NCI-H510A (cell line): Measurements from ENCODE around the gene MYO1H.
"Not testable (repeated sequence)": the region's sequence is repeated elsewhere in the genome, so short reads cannot be mapped to it uniquely, and the experiment has no call there.

ENCODE experiments used
- DNase-seq: peaks from one replicate; lab custom pipeline; 2025; lab: John Stamatoyannopoulos, UW

Gene MYO1H

GRCh38 chr12:109406147-109406546, 58.4 kb downstream of the MYO1H start:
- DNase-seq: not testable (repeated sequence)

DNA sequence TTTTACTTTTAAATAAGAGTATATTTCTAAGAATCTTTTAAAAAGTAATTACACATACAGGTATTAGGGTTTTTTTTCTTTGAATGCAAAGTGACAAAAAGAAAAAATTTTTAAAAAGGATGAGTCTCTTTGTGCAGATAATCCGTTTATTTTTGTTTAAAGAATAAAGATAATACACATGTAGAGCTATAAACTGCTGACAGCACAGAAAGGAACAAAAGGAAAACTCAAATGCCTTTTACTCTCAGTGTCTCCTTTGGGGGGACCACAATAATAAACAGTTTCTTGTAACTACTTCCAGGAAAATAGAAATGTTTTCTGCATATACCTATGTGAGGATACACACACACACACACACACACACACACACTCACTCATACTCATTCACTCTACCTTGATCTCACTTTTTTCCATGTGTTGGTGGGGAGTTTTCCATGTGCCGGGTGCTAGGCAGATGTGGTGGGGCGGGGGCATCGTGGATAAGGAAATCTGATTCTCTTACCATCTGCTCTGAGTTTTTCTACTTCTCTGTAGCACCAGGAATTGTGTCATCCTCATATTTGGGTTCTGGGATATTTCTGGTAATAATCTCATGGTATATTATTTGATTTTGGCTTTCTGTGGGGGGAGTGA, 71.3 kb downstream of the MYO1H start:
- no peak for DNase-seq

GRCh38 chr12:109421355-109422087, 73.8 kb downstream of the MYO1H start:
- DNase-seq: no peak

- DNase-seq: no peak
These were observed 74.6 kb downstream of the MYO1H start for GRCh38 chr12:109422251-109422650.

DNA sequence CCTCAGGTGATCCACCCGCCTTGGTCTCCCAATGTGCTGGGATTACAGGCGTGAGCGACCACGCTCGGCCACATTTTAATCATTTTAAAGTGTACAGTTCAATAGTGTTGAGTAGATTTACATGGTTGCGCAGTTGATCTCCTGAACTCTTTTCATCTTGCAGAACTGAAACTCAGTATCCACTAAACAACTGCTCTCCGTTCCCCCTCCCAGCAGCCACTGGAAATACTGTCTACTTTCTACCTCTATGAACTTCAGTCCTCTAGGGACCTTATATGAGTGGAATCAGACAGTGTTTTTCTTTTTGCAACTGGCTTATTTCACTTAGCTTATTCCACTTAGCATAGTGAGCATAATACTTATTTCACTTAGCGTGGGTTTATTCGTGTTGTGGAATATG, 75.7 kb downstream of the MYO1H start:
- DNase-seq: no peak

GRCh38 chr12:109428037-109428629, 80.4 kb downstream of the MYO1H start:
- peak; percentile 4 for DNase-seq

- not testable (repeated sequence) for DNase-seq
These were observed 81.1 kb downstream of the MYO1H start for GRCh38 chr12:109428804-109429203.

DNA sequence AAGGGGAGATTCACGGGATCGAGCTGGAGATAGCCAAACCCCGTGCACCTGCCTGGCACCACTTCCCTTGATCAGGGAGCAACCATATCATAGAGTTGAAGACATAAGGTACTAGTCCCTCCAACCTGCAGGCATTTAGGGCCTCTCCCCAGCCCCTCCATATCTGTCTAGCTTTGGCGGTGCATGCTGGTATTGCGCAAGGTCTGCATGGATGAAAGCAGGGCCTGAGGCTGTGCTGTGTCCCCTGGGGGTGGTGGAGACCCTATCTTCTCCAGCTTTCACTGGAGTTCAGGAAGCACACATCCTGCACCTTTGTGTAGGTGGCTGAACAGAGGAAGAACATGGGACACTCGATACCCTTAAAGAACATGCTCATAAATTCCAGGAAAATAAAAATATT, 82.5 kb downstream of the MYO1H start:
- DNase-seq: no peak

DNA sequence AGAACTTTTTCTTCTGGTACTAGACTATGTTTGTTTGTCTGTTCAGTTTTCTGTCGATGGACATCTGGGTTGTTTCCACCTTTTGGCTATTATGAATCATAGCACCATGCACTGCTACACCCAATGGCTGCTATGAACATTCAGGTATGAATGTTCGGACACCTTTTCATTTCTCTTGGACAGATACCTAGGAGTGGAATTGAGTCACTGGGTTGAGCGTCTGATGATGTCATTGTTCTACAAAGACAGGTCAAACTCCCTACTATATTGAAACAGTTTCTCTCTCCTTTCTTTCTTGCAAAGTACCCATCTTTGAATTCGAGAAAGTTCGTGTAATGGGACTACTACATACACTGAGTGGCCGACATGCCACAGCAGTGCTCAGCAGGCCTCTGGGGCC, 84.7 kb downstream of the MYO1H start:
- DNase-seq: no peak

DNA sequence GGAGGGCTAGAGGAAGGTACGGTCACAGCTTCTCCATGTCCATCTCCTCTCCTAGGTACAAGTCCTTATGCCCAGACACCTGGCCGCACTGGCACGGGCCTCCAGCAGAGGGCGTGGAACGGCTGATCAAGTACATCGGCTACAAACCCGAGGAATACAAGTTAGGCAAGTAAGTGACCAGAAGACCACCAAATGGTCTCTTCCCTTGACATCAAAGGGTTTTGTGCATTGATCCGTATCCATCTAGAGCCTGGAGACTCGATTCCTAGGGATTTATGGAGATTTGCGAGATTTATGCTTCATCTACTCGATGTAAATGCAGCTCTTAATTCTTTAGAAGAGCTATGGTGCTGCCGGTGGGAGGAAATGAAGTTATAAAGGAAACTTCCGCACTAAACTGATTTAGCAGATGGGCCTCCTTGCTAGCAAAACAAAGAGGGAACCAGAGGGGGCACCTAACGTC, 85.2 kb downstream of the MYO1H start:
- DNase-seq: peak; percentile 13

- no peak for DNase-seq
These were observed 85.9 kb downstream of the MYO1H start for GRCh38 chr12:109433618-109434017.

DNA sequence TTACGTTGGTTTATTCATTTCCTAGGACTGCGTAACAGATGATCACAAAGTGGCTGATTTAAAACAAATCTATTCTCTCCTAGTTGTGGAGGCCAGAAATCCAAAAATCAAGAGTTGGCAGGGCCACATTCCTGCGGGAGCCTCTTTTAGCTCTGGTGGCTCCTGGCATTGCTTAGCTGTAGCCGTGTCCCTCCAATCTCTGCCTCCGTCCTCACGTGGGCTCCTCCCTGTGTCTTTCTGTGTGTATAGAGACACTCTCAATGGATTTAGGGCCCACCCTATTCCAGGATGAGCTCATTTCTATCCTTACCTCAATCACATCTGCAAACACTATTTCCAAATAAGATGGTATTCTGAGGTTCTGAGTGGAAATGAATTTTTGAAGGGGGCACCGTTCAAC, 86.9 kb downstream of the MYO1H start:
- no peak for DNase-seq

DNA sequence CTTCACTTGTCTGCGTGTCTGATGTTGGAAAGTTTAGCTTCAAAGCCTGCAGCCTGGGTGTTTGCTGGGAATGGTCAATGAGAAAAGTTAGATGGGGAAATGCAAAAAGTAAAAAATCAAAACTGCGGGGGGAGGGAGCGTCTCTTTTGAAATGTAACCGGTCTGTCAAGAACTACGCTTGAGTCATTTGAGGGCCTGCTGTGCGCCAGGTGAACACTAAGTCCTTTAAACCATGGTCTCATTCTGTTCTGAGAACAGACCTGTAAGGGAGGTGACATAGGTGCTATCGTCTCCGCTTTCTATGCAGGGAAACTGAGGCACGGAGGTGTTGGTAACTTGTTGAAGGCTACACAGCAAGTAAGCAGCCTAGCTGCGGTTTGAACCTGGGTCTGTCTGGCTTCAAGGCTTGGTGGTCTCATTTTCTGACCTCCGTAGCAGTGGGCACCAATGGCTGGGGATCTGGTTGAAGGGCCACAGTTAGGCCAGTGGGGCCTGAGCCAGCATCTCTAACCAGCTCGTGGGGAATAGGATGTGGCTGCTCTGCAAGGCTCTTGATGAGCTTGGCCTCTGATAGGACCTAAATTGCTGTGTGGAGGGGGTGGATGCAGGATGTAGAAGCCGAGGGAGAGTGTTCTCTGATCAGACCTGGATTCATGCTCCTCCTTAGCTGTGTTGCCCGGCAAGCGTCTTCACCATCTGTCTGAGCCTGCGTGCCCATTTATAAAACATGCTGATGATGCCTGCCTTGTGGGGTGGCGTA, 87.9 kb downstream of the MYO1H start:
- no peak for DNase-seq

DNA sequence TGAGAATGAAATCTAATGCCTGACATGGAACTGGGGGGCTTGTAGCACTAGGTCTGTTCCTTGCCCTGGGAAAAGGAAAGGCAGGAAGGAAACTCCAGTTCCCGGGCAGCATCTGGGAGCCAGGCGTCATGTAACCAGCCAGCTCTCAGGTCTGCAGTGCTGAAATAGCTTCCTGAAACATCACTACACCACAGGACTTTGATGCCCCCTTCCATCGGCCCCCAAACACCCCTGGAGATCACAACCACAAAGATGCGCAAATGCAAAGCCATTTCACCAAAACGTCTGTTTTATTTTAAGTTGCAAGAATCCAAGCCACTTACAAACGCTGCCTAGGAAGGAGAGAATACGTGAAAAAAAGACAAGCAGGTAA, 88.5 kb downstream of the MYO1H start:
- DNase-seq: no peak

DNA sequence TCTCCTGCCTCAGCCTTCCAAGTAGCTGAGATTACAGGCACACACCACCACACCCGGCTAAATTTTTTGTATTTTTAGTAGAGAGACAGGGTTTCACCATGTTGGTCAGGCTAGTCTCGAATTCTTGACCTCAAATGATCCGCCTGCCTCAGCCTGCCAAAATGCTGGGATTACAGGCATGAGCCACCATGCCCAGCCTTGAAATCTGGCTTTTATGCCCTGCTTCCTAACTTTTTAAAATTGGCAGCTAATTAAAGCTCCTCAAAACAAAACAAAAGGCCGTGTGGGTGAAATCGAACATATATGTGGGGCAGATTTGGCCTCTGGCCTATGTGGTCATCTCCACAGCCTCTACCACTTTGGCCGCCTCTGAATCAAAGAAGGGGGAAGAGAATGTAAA, 91.5 kb downstream of the MYO1H start:
- no peak for DNase-seq

DNA sequence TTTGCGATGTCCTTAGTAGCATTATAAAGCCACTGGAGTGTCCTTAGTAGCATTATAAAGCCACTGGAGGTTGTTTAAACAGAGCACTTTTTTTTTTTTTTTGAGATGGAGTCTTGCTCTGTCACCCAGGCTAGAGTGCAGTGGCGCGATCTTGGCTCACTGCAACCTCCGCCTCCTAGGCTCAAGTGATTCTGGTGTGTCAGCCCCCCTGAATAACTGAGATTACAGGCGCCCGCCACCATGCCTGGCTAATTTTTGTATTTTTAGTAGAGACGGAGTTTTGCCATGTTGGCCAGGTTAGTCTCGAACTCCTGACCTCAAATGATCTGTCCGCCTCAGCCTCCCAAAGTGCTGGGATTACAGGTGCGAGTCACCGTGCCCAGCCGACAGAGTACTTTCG, 92.3 kb downstream of the MYO1H start:
- not testable (repeated sequence) for DNase-seq

DNA sequence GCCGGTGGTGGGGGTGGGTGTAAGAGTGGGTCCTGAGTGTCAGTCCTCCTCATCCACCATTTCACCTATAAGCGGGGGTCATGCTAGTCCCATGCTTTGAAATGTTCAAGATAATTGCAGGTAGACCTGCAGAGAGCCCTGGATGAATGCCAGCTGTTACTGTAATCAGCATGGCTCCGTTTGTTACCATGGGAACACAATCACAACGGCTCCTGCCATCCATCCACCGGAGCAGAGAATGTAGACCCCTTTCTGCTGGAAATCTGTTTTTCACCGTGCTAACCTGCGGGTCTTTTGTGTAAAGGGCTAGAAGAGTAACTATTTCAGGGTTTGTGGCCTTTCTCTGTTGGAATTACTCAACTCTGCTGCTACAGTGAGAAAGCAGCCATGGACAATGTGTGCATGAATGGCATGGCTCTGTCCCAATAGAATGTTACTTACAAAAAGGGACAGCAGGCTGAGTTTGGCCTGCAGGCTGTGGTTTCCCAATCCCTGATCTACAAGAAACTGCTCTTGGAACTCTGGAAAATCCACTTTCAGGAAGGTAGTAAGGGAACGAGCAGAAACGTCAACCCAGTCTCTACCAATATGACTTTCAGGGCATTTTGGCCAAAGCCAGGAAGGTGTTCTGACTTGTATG, 93.3 kb downstream of the MYO1H start:
- peak; percentile 21 for DNase-seq

GRCh38 chr12:109443794-109444193, 96.1 kb downstream of the MYO1H start:
- DNase-seq: no peak

DNA sequence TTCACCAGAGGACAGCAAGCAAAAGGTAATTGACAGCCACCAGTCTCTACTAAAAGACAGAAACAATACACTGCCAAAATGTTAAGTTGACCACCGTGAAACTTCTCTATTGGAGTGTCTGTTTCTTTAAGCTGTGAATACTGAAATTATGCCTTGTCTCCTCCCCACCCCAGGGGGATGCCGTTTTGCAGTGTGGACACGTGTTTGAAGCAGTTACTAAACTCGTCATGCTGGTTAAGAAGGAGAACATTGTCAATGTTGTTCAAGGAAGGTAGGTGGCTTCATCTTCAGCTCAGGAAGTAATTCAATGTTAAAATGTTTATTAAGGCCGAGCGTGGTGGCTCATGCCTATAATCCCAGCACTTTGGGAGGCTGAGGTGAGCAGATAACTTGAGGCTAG, 96.6 kb downstream of the MYO1H start:
- no peak for DNase-seq

- no peak for DNase-seq
These were observed 97.5 kb downstream of the MYO1H start for GRCh38 chr12:109445191-109445609.

DNA sequence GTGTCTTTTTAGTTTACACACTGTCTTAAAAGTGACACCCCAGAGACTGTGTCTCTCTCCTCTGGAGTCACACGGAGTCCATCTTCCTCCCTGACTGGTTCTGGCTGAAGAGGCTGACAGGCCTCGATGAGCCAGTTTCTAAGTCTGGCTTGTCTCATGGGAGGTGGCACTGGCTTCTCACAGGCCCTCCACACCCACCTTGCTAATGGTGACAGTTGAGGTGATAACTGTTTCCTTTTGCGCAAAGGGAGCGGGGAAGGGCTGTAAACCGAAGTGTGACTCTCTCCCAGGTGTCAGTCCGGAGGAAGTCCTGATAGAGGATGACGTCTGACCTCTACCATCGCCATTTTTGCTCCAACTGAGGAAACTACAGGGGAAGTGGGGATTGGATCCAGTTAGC, 99.2 kb downstream of the MYO1H start:
- DNase-seq: no peak

- DNase-seq: no peak
These were observed 99.8 kb downstream of the MYO1H start for GRCh38 chr12:109447482-109447881.
